Lower leg skin (tissue), 3 donors: Measurements from ENCODE around the gene CARS1.

Source experiments
- CTCF ChIP-seq, 3 donors: fragments of 450-650 bp; IDR thresholded peaks; one replicate each; pipeline ENCODE4 v1.5.1; 2016; ENCODE audit warnings: antibody characterized with exemption in 3 of 3, mild to moderate bottlenecking in 3 of 3, moderate library complexity in 2 of 3
- POLR2A ChIP-seq, 2 donors: fragments of 450-650 bp; IDR thresholded peaks; one replicate each; pipeline ENCODE4 v1.6.1; 2016 to 2017; ENCODE audit warnings: antibody characterized with exemption in 2 of 2, mild to moderate bottlenecking in 1 of 2, moderate library complexity in 1 of 2

GRCh38 chr11:3087373-3087772, 30.1 kb upstream of the CARS1 start:
- TF ChIP-seq CTCF (IDR thresholded peaks at IDR 0.05) = no peak
- no peak for TF ChIP-seq POLR2A (IDR thresholded peaks at IDR 0.05)
